Immature natural killer cell (primary cell): ENCODE results near the gene RETN. TPM values are rescaled to one million over a fixed set of nuclear protein-coding genes. Genes with fewer than 3 reads are reported as not detected.
"Not testable (repeated sequence)": the region's sequence is repeated elsewhere in the genome, so short reads cannot be mapped to it uniquely, and the experiment has no call there.

Experiments
- DNase-seq, 3 donors: peaks; one replicate each; pipeline ENCODE4 v3.0.0; 2022; ENCODE audit warnings: mixed read lengths in 1 of 3
- H3K27ac Mint-ChIP-seq, 6 donors: one replicate each; pipeline ENCODE4 v1.8.0; 2020; ENCODE audit warnings: mixed read lengths in 6 of 6, mild to moderate bottlenecking in 5 of 6, inconsistent platforms in 4 of 6, moderate library complexity in 3 of 6
- H3K27me3 Mint-ChIP-seq, 3 donors: one replicate each; pipeline ENCODE4 v1.8.0; 2020 to 2021; ENCODE audit warnings: low read depth in 3 of 3, mild to moderate bottlenecking in 3 of 3, mixed read lengths in 3 of 3, moderate library complexity in 3 of 3, inconsistent platforms in 1 of 3
- H3K36me3 Mint-ChIP-seq, 3 donors: one replicate each; pipeline ENCODE4 v1.8.0; 2020; ENCODE audit warnings: mixed read lengths in 3 of 3, inconsistent platforms in 2 of 3, mild to moderate bottlenecking in 2 of 3
- H3K4me1 Mint-ChIP-seq, 2 donors: one replicate each; pipeline ENCODE4 v1.8.0; 2020; ENCODE audit warnings: inconsistent platforms in 2 of 2, mild to moderate bottlenecking in 2 of 2, mixed read lengths in 2 of 2, moderate library complexity in 1 of 2
- H3K4me3 Mint-ChIP-seq, 5 donors: one replicate each; pipeline ENCODE4 v1.8.0; 2020; ENCODE audit warnings: mild to moderate bottlenecking in 5 of 5, mixed read lengths in 5 of 5, inconsistent platforms in 3 of 5, moderate library complexity in 3 of 5
- H3K9me3 Mint-ChIP-seq, 6 donors: one replicate each; pipeline ENCODE4 v1.8.0; 2020; ENCODE audit warnings: mild to moderate bottlenecking in 6 of 6, mixed read lengths in 6 of 6, inconsistent platforms in 4 of 6, moderate library complexity in 3 of 6
- polyA plus RNA-seq, 3 donors: library from polyadenylated mRNA; unstranded; fragments of 300-500 nt; fragmentation: Illumina TruSeq; gene quantifications; one replicate each; pipeline ENCODE4 v1.2.3, GENCODE V29; 2021

RETN gene
- polyA plus RNA-seq, 3 donors from 2014 or later, result 1.4 TPM; not detected in 2

DNA sequence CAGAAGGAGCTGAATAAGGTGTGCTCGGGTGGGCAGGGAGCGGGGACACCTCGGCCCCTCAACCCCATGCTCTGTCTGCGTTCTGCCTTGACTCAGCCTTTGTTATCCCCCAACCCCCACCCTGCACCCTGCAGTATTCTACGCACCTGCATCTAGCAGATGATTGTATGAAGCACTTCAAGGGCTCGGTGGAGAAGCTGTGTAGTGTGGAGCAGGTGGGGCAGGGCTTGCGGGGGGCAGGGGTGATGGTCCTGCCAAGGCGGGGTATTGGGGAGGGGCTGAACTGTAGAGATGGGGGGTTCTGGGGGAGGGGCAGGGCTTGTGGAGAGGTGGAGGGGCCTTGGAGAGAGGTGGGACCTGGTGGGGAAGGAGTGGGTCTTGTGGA lies 25.8 kb upstream of the RETN start:
- Mint-ChIP-seq H3K27ac (peak overlapping the region in 2 of 6 donors; percentile 34 to 42), H3K4me1 (peaks cover 20 to 21% of the 10 kb centered on the region in 2 donors), H3K36me3 (peaks cover 4 to 9% (median 6%) of the 10 kb centered on the region in 3 donors), H3K4me3 (no peak overlapping the region), H3K27me3 (peaks cover 0 to 5% (median 0%) of the 10 kb centered on the region in 3 donors), H3K9me3 (no peaks in the 10 kb centered on the region)
- DNase-seq, result no peak

DNA sequence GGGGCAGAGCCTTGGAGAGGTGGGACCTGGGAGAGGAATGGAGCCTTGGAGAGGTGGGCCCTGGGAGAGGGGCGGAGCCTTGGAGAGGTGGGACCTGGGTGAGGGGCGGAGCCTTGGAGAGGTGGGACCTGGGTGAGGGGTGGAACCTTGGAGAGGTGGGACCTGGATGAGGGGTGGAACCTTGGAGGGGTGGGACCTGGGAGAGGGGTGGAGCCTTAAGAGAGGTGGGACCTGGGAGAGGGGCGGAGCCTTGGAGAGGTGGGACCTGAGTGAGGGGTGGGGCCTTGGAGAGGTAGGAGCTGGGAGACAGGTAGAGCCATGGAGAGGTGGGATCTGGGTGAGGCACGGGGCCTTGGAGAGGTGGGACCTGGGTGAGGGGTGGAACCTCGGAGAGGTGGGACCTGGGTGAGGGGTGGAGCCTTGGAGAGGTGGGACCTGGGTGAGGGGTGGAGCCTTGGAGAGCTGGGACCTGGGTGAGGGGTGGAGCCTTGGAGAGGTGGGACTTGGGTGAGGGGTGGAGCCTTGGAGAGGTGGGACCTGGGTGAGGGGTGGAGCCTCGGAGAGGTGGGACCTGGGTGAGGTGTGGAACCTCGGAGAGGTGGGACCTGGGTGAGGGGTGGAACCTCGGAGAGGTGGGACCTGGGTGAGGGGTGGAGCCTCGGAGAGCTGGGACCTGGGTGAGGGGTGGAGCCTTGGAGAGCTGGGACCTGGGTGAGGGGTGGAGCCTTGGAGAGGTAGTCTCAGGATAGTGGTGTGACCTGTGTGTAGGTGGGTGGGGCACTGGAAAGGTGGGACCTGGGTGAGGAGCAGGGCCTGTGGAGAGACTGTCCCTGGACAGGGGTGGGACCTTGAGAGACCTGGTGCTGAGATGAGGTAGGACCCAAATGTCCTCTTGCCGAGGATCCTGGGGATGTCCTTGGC lies 25.0 kb upstream of the RETN start:
- H3K4me1 Mint-ChIP-seq, result peaks cover 16% of the 10 kb centered on the region in 2 donors
- H3K27ac Mint-ChIP-seq, result peak overlapping the region in 2 of 6 donors; percentile 34 to 42

DNA sequence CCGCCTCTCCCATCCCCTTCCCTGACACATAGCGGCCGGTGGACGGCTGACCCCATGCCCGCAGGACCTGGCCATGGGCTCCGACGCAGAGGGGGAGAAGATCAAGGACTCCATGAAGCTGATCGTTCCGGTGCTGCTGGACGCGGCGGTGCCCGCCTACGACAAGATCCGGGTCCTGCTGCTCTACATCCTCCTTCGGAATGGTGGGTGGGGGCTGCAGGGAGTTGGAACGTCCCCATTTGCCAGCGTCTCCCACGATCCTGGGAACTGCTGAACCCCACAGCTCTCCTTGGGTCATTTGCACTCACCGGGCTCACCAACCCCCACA lies 24.3 kb upstream of the RETN start:
- no peak overlapping the region for H3K27ac Mint-ChIP-seq
- peaks cover 0 to 4% (median 0%) of the 10 kb centered on the region in 3 donors for H3K27me3 Mint-ChIP-seq
- H3K9me3 Mint-ChIP-seq, result no peaks in the 10 kb centered on the region
- DNase-seq, result no peak
- no peak overlapping the region for H3K4me3 Mint-ChIP-seq
- H3K4me1 Mint-ChIP-seq, result peaks cover 10% of the 10 kb centered on the region in 2 donors
- peaks cover 4 to 9% (median 6%) of the 10 kb centered on the region in 3 donors for H3K36me3 Mint-ChIP-seq

More for the DNA sequence above, 25.0 kb upstream of the RETN start:
- not testable (repeated sequence) for H3K9me3 Mint-ChIP-seq, H3K36me3 Mint-ChIP-seq, H3K27me3 Mint-ChIP-seq, H3K4me3 Mint-ChIP-seq
- peak; percentile 9 to 20 (median 19) for DNase-seq

DNA sequence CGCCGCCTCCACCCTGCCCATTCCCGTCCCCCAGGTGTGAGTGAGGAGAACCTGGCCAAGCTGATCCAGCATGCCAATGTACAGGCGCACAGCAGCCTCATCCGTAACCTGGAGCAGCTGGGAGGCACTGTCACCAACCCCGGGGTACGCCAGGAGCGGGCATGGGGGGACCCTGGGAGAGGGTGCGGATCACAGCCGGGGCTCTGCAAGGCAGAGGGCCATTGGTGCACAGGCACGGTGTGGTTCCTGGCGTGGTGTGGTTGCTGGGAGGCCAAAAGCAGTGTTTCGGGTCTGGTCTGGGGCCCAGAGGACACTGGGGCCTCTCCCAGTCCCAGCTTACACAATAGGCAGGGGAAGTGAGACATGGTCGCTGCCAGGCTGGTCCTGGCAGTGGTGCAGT lies 23.7 kb upstream of the RETN start:
- Mint-ChIP-seq H3K27ac (peak overlapping the region in 1 of 6 donors; percentile 53), H3K9me3 (no peaks in the 10 kb centered on the region), H3K27me3 (peaks cover 0 to 4% (median 0%) of the 10 kb centered on the region in 3 donors), H3K36me3 (peaks cover 0 to 4% (median 3%) of the 10 kb centered on the region in 3 donors), H3K4me1 (peaks cover 3 to 4% of the 10 kb centered on the region in 2 donors), H3K4me3 (no peak overlapping the region)
- DNase-seq, result no peak

DNA sequence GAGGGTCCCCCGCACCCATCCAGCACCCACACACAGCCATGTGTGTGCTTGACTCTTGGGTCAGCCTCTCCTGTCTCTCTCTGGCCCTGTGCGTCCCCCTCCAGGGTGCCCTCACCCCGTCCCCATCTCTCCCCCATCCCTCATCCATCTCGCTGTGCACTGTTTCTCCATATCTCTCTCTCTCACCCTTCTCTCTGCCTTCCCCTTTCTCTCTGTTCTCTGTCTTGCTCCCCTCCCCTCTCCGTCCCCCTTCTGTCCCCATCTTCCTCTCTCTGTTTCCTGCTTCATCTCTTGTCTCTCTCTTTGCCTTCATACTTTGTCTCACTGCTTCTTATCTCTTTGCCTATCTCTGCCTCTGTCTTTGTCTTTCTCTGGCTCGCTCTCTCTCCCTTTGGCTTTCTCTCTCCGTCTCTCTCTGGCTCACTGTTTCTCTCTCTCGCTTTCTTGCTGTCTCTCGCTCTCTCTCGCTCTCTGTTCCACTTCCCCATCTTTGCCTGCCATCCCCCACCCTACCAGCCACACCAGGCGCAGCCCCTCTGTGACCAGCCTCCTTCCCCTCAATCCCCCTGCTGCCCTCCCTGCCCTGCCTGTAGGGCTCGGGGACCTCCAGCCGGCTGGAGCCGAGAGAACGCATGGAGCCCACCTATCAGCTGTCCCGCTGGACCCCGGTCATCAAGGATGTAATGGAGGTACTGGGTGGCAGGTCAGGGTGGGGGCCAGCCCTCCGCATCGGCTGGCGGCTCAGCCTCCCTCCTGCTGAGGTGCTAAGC lies 23.0 kb upstream of the RETN start:
- Mint-ChIP-seq H3K27ac (peak overlapping the region in 3 of 6 donors; percentile 46 to 87 (median 62)), H3K36me3 (peaks cover 0 to 4% (median 3%) of the 10 kb centered on the region in 3 donors), H3K4me1 (no peaks in the 10 kb centered on the region), H3K4me3 (peak overlapping the region in 1 of 5 donors; percentile 25), H3K9me3 (no peaks in the 10 kb centered on the region), H3K27me3 (peaks cover 0 to 4% (median 0%) of the 10 kb centered on the region in 3 donors)
- no peak for DNase-seq

DNA sequence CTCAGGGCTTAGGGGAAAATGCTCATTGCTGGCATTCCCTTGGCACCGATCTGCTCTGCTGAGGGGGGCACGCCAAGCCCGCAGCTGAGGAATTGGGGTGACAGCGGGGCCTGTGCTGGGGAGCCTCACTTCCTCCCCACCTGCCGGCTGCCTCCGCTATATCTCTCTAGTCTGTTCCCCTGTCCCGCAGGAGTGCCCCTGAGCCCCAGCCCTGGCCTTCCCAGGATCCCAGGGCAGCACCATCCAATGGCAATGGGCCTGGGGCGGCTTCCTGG lies 22.5 kb upstream of the RETN start:
- H3K4me1 Mint-ChIP-seq, result no peaks in the 10 kb centered on the region
- peaks cover 0 to 4% (median 3%) of the 10 kb centered on the region in 3 donors for H3K36me3 Mint-ChIP-seq
- DNase-seq, result no peak

DNA sequence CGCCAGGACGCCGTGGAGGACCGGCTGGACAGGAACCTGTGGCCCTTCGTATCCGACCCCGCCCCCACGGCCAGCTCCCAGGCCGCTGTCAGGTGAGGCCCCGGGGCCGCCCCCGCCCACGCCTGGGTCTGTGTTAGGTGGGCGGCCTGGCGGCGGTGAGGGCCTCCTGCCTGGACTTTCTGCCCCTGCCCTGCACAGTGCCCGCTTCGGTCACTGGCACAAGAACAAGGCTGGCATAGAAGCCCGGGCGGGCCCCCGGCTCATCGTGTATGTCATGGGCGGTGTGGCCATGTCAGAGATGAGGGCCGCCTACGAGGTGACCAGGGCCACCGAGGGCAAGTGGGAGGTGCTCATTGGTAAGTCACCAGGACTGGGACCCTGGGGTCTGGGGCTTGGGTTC lies 21.7 kb upstream of the RETN start:
- DNase-seq, result no peak
- H3K9me3 Mint-ChIP-seq, result no peaks in the 10 kb centered on the region
- peaks cover 2 to 7% (median 3%) of the 10 kb centered on the region in 3 donors for H3K27me3 Mint-ChIP-seq
- no peak overlapping the region for H3K27ac Mint-ChIP-seq
- no peak overlapping the region for H3K4me3 Mint-ChIP-seq
- peaks cover 3 to 4% of the 10 kb centered on the region in 2 donors for H3K4me1 Mint-ChIP-seq
- H3K36me3 Mint-ChIP-seq, result peaks cover 0 to 4% (median 3%) of the 10 kb centered on the region in 3 donors

More for the DNA sequence above, 22.5 kb upstream of the RETN start:
- no peak overlapping the region for H3K27ac Mint-ChIP-seq
- no peaks in the 10 kb centered on the region for H3K9me3 Mint-ChIP-seq
- H3K27me3 Mint-ChIP-seq, result peaks cover 0 to 4% (median 0%) of the 10 kb centered on the region in 3 donors
- H3K4me3 Mint-ChIP-seq, result no peak overlapping the region

DNA sequence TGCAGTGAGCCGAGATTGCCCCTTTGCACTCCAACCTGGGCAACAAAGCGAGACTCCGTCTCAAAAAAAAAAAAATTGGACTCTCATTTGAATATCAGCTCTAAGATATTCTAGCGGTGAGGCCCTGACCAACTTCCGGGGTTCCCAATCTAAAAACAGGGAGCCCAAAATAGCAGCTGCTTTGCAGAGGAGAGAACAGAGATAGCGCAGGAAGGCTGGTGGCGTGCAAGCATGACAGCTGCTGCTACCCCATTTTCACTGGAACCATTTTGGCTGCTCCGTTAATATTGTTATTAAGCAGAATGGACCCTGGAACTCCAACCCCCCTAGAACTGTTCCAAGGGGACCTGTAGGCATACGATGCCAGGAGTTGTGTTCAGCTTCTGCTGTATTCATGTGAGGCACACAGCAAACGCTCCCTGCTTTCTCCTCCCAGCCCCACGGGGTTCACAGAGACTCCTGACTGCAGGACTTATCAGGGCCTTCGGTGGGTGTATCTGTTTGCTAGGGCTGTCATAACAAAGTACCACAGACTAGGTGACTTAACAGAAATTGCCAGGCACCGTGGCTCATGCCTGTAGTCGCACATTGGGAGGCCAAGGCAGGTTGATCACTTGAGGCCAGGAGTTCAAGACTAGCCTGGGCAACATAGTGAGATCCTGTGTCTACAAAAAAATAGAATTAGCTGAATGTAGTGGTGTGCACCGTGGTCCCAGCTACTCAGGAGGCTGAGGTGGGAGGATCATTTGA lies 20.4 kb upstream of the RETN start:
- DNase-seq, result no peak
- peaks cover 11 to 15% of the 10 kb centered on the region in 2 donors for H3K4me1 Mint-ChIP-seq
- no peak overlapping the region for H3K27ac Mint-ChIP-seq
- no peak overlapping the region for H3K4me3 Mint-ChIP-seq
- H3K9me3 Mint-ChIP-seq, result no peaks in the 10 kb centered on the region
- peaks cover 0 to 4% (median 3%) of the 10 kb centered on the region in 3 donors for H3K36me3 Mint-ChIP-seq
- H3K27me3 Mint-ChIP-seq, result peaks cover 2 to 8% (median 7%) of the 10 kb centered on the region in 3 donors

DNA sequence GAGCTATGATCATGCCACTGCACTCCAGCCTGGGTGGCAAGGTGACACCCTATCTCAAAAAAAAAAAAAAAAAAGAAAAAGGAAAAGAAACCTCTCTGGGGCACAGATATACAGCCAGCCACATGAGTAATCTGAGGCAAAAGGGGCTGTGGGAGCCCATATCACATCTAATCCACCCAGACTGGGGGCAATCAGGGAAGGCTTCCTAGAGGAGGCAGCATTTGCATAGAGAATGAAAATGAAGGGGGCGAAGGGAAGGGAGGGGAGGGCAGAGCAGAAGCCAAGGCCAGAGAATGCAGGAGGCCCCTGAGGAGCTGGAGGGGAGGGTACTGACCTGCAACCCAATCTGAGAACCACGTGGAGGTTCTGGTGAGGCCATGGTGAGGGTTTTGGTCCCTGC lies 18.7 kb upstream of the RETN start:
- H3K9me3 Mint-ChIP-seq, result no peaks in the 10 kb centered on the region
- H3K4me1 Mint-ChIP-seq, result peaks cover 11 to 15% of the 10 kb centered on the region in 2 donors
- no peak overlapping the region for H3K4me3 Mint-ChIP-seq
- no peak overlapping the region for H3K27ac Mint-ChIP-seq
- DNase-seq, result no peak
- H3K36me3 Mint-ChIP-seq, result peaks cover 0 to 4% (median 3%) of the 10 kb centered on the region in 3 donors
- peaks cover 3 to 8% (median 4%) of the 10 kb centered on the region in 3 donors for H3K27me3 Mint-ChIP-seq

DNA sequence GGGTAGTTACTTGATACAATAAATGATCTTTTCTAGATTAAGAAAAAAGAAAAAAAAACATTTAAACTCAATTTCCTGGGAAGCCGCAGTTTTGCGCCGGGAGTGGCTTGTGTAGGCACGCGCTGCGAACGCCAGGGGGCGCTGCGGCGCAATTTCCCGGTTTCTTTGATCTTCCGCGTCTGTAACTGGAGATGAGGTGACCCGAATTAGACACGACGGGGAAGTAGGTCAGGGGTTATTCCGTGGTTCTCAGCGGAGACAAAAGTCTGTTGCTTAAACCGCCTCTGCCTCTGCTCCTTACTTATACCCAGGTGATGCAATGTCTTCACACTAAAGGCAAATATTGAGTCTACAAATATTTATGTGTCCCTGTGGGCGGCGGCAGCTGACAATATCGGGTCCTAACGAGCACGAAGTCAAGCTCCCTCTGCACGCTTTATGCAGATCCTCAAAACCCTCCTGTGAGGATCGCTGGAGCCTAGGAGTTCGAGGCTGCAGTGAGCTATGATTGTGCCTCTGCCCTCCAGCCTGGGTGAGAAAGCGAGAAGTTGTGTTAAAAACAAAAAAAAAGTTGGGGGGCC lies 16.7 kb upstream of the RETN start:
- H3K9me3 Mint-ChIP-seq, result no peaks in the 10 kb centered on the region
- H3K27ac Mint-ChIP-seq, result peak overlapping the region; percentile 77 to 91 (median 86)
- DNase-seq, result peak; percentile 82 to 84 (median 84)
- H3K4me1 Mint-ChIP-seq, result peaks cover 11 to 15% of the 10 kb centered on the region in 2 donors
- H3K27me3 Mint-ChIP-seq, result peaks cover 3 to 8% (median 4%) of the 10 kb centered on the region in 3 donors
- no peaks in the 10 kb centered on the region for H3K36me3 Mint-ChIP-seq
- peak overlapping the region; percentile 78 to 90 (median 84) for H3K4me3 Mint-ChIP-seq

DNA sequence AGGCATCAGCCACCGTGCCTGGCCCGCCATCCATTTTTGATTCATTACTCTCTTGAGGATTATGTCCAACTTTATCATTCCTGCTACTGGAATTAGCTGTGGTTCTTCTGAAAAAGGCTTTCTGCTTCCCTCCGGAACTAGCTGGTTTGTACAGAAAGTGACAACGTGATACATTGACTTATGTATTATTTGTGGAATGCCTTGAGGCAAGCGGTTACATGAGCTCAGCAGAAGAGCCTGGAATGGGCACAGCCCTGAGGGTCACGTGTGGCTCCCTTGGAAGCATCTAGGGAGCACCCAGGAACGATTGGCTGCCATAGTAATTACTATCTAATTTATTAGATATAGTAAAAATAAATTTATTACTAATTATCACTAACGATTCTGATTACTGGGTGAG lies 14.4 kb upstream of the RETN start:
- H3K4me3 Mint-ChIP-seq, result no peak overlapping the region
- no peak for DNase-seq
- peaks cover 3 to 11% (median 4%) of the 10 kb centered on the region in 3 donors for H3K27me3 Mint-ChIP-seq
- no peaks in the 10 kb centered on the region for H3K36me3 Mint-ChIP-seq
- H3K4me1 Mint-ChIP-seq, result peaks cover 11 to 15% of the 10 kb centered on the region in 2 donors
- peak overlapping the region in 2 of 6 donors; percentile 30 to 46 for H3K27ac Mint-ChIP-seq
- H3K9me3 Mint-ChIP-seq, result no peaks in the 10 kb centered on the region

DNA sequence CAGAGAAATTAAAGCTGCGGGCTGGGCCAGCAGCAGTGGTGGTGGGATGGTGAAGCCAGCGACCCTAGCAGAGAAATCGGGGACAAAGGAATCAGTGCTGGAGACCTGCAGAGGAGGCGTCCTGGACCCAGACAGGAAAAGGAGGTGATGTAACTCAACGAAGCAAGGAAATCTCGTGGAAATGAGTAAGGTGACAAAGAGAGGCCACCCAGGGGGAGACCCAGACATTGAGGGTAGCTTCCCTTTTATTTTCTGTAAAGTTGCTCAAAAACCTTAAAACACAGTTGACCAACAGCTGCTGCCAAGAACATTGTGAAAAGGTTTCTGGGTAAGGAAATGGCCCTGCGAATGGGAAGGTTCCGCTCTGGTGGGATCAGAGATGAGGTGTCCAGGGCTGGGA lies 13.3 kb upstream of the RETN start:
- Mint-ChIP-seq H3K4me3 (no peak overlapping the region), H3K9me3 (no peaks in the 10 kb centered on the region), H3K27ac (peak overlapping the region in 1 of 6 donors; percentile 55), H3K4me1 (peaks cover 11 to 15% of the 10 kb centered on the region in 2 donors), H3K36me3 (no peaks in the 10 kb centered on the region), H3K27me3 (peaks cover 4 to 11% (median 4%) of the 10 kb centered on the region in 3 donors)
- DNase-seq, result no peak

DNA sequence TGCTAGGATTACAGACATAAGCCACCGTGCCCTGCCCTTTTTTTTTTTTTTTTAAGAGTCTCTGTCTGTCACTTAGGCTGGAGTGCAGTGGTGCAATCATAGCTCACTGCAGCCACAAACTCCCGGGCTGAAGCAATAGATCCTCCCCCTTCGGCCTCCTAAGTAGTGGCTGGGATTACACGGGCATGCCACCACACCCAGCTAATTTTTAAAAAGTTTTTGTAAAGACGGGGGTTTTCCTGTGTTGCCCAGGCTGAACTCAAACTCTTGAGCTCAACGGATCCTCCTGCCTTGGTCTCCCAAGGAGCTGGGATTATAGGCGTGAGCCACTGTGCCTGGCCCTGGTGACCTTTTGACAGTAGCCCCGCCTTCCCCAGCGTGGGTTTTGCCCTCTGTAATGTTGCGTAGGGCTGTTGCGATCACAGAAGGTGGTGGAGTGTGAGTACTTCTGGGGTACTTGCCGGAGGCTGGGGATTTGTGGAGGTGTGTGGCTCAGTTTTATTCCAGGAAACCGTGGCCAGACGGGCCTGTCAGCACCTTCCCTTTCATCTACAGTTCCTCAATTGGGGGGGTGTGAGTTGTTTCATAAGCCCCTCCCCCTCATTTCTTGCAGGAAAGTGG lies 11.6 kb upstream of the RETN start:
- Mint-ChIP-seq H3K27ac (no peak overlapping the region), H3K9me3 (no peaks in the 10 kb centered on the region), H3K4me3 (no peak overlapping the region), H3K27me3 (peaks cover 2 to 7% (median 2%) of the 10 kb centered on the region in 3 donors), H3K4me1 (peaks cover 7 to 9% of the 10 kb centered on the region in 2 donors), H3K36me3 (no peaks in the 10 kb centered on the region)
- DNase-seq, result no peak
